ENCODE results near the gene LIPM.
A peak's percentile ranks its signal among the peaks of the same experiment; 100 is the strongest.

Gene LIPM

GRCh38 chr10:88792661-88793060 lies 9.9 kb upstream of the LIPM start:
- TF ChIP-seq CTCF (IDR thresholded peaks at IDR 0.05; ENCODE audit: control extremely low read depth, extremely low read depth, low read depth, missing control alignments), result no peak
- CTCF ChIA-PET, result interaction anchor here (1.0 to 1.1 kb wide), 2 partner anchors 8 to 93 kb away, joined by 4 read pairs; no protein-coding TSS in a partner anchor
- DNase-seq (ENCODE audit: extremely low spot score), result no peak
- POLR2A ChIA-PET, result interaction anchor here (0.7 kb wide), 1 partner anchor 366 kb away, joined by 3 read pairs; no protein-coding TSS in a partner anchor

GRCh38 chr10:88793712-88794299 lies 8.7 kb upstream of the LIPM start:
- POLR2A ChIA-PET, result interaction anchor here (0.6 kb wide), 1 partner anchor 944 kb away, joined by 3 read pairs; no protein-coding TSS in a partner anchor
- TF ChIP-seq CTCF (IDR thresholded peaks at IDR 0.05; ENCODE audit: control extremely low read depth, extremely low read depth, low read depth, missing control alignments), result no peak
- CTCF ChIA-PET, result interaction anchor here (0.9 to 2.7 kb wide), 6 partner anchors 9 to 211 kb away, joined by 3 to 10 read pairs (median 4); partner anchors contain the start of genes LIPM and RNLS
- peak; percentile 28 for DNase-seq (ENCODE audit: extremely low spot score)

- POLR2A ChIA-PET, result no interaction called here
- no peak for TF ChIP-seq CTCF (IDR thresholded peaks at IDR 0.05; ENCODE audit: control extremely low read depth, extremely low read depth, low read depth, missing control alignments)
- DNase-seq (ENCODE audit: extremely low spot score), result no peak
- CTCF ChIA-PET, result interaction anchor here (0.9 to 2.7 kb wide), 5 partner anchors 8 to 66 kb away, joined by 3 to 10 read pairs (median 5); partner anchors contain the start of gene LIPM
These were observed 7.8 kb upstream of the LIPM start for GRCh38 chr10:88794731-88795130.

GRCh38 chr10:88800152-88801125 lies 2.1 kb upstream of the LIPM start:
- CTCF ChIA-PET, result interaction anchor here (0.7 to 3.6 kb wide), 7 partner anchors 8 to 236 kb away, joined by 3 to 17 read pairs (median 4); partner anchors contain the start of gene RNLS

GRCh38 chr10:88803641-88804040 lies 1.1 kb downstream of the LIPM start:
- CTCF ChIA-PET, result interaction anchor here (1.0 to 2.0 kb wide), 5 partner anchors 14 to 131 kb away, joined by 3 to 4 read pairs (median 3); no protein-coding TSS in a partner anchor
- POLR2A ChIA-PET, result no interaction called here
- DNase-seq (ENCODE audit: extremely low spot score), result no peak
- no peak for TF ChIP-seq CTCF (IDR thresholded peaks at IDR 0.05; ENCODE audit: control extremely low read depth, extremely low read depth, low read depth, missing control alignments)

More at GRCh38 chr10:88800152-88801125, 2.1 kb upstream of the LIPM start:
- POLR2A ChIA-PET, result no interaction called here
- TF ChIP-seq CTCF (IDR thresholded peaks at IDR 0.05; ENCODE audit: control extremely low read depth, extremely low read depth, low read depth, missing control alignments), result no peak
- DNase-seq (ENCODE audit: extremely low spot score), result no peak

Measured in GM10248 (cell line).